Thyroid gland (tissue), 4 donors: ENCODE measurements around the gene UBXN2A. TPM values are rescaled to one million over a fixed set of nuclear protein-coding genes. Genes with fewer than 3 reads are reported as not detected.

Experiments
- DNase-seq, 2 donors: peaks; one replicate each; pipeline ENCODE4 v3.0.0-alpha.2; 2019
- H3K27ac ChIP-seq, 3 donors: fragments of 200-600 bp; sonication (generic); 1 replicate in 2 of 3; 2 replicates in 1 of 3; pipeline ENCODE4 v1.5.1; 2016 to 2019; ENCODE audit warnings: mild to moderate bottlenecking in 1 of 3, moderate library complexity in 1 of 3
- H3K27me3 ChIP-seq: fragments of 200-600 bp; sonication (generic); one replicate; pipeline ENCODE4 v1.5.1; 2019
- H3K36me3 ChIP-seq, 2 donors: fragments of 200-600 bp; sonication (generic); one replicate each; pipeline ENCODE4 v1.5.1; 2016 to 2019
- H3K4me1 ChIP-seq, 2 donors: fragments of 200-600 bp; sonication (generic); one replicate each; pipeline ENCODE4 v1.5.1; 2017 to 2019
- H3K4me3 ChIP-seq, 3 donors: fragments of 200-600 bp; sonication (generic); replicated peaks in 1 of 3; 1 replicate in 2 of 3; 2 replicates in 1 of 3; pipeline ENCODE4 v1.5.1; 2016; ENCODE audit warnings: mild to moderate bottlenecking in 1 of 3
- H3K9me3 ChIP-seq: fragments of 200-600 bp; sonication (generic); one replicate; pipeline ENCODE4 v1.5.1; 2017
- POLR2A ChIP-seq, 2 donors: fragments of 450-650 bp; IDR thresholded peaks; one replicate each; pipeline ENCODE4 v1.6.1; 2017; ENCODE audit warnings: antibody characterized with exemption in 2 of 2, mild to moderate bottlenecking in 2 of 2, moderate library complexity in 1 of 2
- WGBS, 2 donors: methylation state at CpG; one replicate each; pipeline ENCODE4 v1.1.5; 2017; 5-methylcytosine and 5-hydroxymethylcytosine counted together
- intact Hi-C: fragments of 100-400 bp; cut with DNase I; formaldehyde crosslinking; loops from one replicate; pipeline ENCODE4 v1.15.1; 2023
- total RNA-seq, 4 donors: library from RNA; depleted of rRNA; stranded (reverse); fragments of >200 nt; gene quantifications; one replicate each; pipeline ENCODE4 v1.2.3, GENCODE V29; 2016
- TF ChIP-seq, protein P1 (sequence below), 6 experiments: fragments of 200-600 bp in 3 of 6; fragments of 450-650 bp in 3 of 6; sonication (generic) in 3 of 6; IDR thresholded peaks; one replicate each; pipeline ENCODE4 v1.5.1; 2016 to 2019; ENCODE audit warnings: antibody characterized with exemption in 6 of 6, mild to moderate bottlenecking in 2 of 6, inconsistent platforms in 1 of 6, moderate library complexity in 1 of 6

UBXN2A gene
- total RNA-seq, 4 donors from 2014 or later = 10.7 to 14.9 (median 13.7) TPM

DNA sequence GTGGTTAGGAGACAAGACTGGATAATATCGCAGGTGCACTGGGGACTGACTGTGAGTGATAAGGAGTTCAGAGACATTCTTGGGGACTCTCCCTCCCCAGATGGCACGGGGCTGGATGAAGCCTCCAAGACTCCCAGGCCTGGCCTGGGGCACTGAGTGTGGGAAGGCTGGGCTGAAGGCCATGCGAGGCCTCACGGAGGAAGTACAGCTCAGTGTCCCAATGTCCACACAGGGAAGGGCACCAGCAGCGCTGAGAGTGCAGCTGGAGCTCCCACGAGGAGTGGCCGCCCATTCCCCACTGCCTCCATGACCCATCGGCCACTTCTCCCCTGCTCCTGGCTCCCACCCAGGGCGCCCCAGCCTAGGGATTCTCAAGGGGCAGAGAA is 76.1 kb downstream of the UBXN2A start:
- intact Hi-C loops = no loop called here
- TF ChIP-seq POLR2A (IDR thresholded peaks at IDR 0.05) = no peak
- TF ChIP-seq, protein P1, sequence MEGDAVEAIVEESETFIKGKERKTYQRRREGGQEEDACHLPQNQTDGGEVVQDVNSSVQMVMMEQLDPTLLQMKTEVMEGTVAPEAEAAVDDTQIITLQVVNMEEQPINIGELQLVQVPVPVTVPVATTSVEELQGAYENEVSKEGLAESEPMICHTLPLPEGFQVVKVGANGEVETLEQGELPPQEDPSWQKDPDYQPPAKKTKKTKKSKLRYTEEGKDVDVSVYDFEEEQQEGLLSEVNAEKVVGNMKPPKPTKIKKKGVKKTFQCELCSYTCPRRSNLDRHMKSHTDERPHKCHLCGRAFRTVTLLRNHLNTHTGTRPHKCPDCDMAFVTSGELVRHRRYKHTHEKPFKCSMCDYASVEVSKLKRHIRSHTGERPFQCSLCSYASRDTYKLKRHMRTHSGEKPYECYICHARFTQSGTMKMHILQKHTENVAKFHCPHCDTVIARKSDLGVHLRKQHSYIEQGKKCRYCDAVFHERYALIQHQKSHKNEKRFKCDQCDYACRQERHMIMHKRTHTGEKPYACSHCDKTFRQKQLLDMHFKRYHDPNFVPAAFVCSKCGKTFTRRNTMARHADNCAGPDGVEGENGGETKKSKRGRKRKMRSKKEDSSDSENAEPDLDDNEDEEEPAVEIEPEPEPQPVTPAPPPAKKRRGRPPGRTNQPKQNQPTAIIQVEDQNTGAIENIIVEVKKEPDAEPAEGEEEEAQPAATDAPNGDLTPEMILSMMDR (IDR thresholded peaks at IDR 0.05) = no peak
- no peaks in the 10 kb centered on the region for H3K36me3 ChIP-seq
- H3K4me3 ChIP-seq = no peak overlapping the region
- no peak for DNase-seq
- 87 to 88% methylated on average over 6 to 8 of the region's 9 CpGs for WGBS, 2 donors
- no peak overlapping the region for H3K27ac ChIP-seq
- H3K4me1 ChIP-seq = no peaks in the 10 kb centered on the region
- H3K9me3 ChIP-seq = no peaks in the 10 kb centered on the region
- H3K27me3 ChIP-seq = no peaks in the 10 kb centered on the region

DNA sequence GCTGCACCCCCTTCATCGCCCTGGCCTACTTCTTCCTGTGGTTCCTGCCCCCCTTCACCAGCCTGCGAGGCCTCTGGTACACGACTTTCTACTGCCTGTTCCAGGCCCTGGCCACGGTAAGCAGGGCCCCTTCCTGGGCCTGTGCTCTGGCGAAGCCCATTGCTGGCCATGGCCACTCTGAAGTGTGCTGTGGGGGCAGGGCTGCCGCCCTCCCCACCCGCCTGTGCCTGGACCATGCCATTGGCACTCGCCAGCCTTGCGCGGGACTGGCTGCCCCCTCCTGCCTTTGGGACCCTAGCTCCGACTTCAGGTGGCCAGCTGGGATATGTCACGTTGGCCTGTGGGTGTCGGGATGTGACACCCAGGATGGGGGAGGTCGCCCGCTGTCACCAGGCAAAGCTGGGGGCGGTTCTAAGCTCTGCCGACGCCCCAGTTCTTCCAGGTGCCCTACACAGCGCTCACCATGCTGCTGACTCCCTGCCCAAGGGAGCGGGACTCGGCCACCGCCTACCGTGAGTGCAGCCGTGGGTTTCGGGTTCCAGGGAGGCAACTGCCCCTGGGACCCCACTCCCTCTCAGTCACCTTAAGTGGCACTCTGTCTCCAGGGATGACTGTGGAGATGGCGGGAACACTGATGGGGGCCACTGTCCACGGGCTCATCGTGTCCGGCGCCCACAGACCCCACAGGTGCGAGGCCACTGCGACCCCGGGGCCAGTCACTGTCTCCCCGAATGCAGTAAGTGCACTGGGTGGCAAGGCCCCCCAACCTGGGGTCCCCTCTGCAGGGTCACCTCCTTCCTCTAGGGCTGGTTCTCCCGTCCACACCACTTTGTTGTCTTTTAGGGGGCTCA is 76.8 kb downstream of the UBXN2A start:
- H3K36me3 ChIP-seq = no peaks in the 10 kb centered on the region
- no peak overlapping the region for H3K4me3 ChIP-seq
- no peaks in the 10 kb centered on the region for H3K27me3 ChIP-seq
- no peaks in the 10 kb centered on the region for H3K9me3 ChIP-seq
- no peak for DNase-seq
- no peaks in the 10 kb centered on the region for H3K4me1 ChIP-seq
- H3K27ac ChIP-seq = no peak overlapping the region
- WGBS, 2 donors = 93 to 96% methylated on average over 14 to 21 of the region's 35 CpGs
- TF ChIP-seq, protein P1 (IDR thresholded peaks at IDR 0.05) = no peak
- no peak for TF ChIP-seq POLR2A (IDR thresholded peaks at IDR 0.05)
- intact Hi-C loops = no loop called here

DNA sequence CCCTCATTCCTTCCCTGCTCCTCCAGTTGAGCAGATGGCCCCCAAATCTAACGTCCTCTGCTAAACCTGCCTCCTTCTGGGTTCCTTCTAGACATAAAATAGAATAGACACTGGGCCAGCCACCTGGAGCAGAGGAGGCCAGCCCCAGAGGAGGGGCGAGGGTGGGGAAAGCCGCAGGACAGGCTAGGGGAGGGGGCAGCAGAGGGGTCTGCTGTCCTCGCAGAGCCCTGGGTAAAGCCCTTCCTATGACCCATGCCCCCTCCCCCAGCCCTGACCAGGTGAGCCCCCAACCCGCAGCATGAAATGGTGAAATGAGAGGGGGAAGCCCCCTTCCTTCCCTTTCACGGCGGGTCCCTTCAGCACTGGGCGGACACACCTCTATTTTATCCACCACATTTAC is 77.4 kb downstream of the UBXN2A start:
- intact Hi-C loops = no loop called here
- Histone ChIP-seq H3K9me3 (no peaks in the 10 kb centered on the region), H3K4me3 (no peak overlapping the region), H3K27ac (no peak overlapping the region), H3K27me3 (no peaks in the 10 kb centered on the region), H3K4me1 (no peaks in the 10 kb centered on the region), H3K36me3 (no peaks in the 10 kb centered on the region)
- no peak for DNase-seq
- WGBS, 2 donors = 84 to 87% methylated on average over 6 to 8 of the region's 8 CpGs
- no peak for TF ChIP-seq POLR2A (IDR thresholded peaks at IDR 0.05)
- TF ChIP-seq, protein P1 (IDR thresholded peaks at IDR 0.05) = no peak

DNA sequence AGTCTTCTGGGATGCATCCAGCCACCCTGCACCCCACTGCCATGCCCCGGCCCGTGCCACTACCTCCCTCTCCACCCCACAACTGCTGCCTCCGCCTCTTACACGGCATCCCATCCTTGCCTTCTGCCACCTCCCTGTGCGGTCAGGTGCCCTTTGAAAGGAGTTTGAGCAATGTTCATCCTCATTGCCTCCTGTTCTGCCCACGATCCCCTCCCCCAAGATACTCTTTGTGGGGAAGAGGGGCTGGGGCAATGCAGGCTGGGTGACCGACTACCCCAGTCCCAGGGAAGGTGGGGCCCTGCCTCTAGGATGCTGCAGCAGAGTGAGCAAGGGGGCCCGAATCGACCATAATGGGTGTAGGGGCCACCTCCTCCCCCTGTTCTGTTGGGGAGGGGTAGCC is 78.0 kb downstream of the UBXN2A start:
- H3K27me3 ChIP-seq = no peaks in the 10 kb centered on the region
- no peaks in the 10 kb centered on the region for H3K4me1 ChIP-seq
- DNase-seq = no peak
- H3K36me3 ChIP-seq = no peaks in the 10 kb centered on the region
- no peak for TF ChIP-seq POLR2A (IDR thresholded peaks at IDR 0.05)
- TF ChIP-seq, protein P1 (IDR thresholded peaks at IDR 0.05) = no peak
- H3K27ac ChIP-seq = no peak overlapping the region
- no peaks in the 10 kb centered on the region for H3K9me3 ChIP-seq
- intact Hi-C loops = no loop called here
- no peak overlapping the region for H3K4me3 ChIP-seq
- WGBS, 2 donors = 85 to 86% methylated on average over 9 of the region's 9 CpGs

DNA sequence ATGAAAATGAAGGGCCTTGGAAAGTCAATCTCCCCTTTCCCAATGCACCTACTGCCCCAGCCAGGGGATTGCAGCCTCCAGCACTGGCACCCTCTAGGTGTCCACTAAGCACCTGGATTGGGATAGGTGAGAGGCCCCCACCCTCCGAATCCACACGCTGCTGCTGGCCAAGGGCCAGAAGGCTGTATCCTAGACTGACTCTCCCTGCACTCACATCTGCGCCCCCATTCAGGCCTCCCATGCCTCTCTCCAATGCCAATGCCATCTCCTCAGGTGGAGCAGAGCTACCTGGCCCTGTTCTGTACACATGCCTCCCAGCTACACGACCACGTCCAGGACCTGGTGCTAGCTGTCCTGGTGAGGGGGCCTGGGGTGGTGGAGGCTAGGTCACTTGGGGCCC is 79.5 kb downstream of the UBXN2A start:
- Histone ChIP-seq H3K36me3 (no peaks in the 10 kb centered on the region), H3K4me1 (no peaks in the 10 kb centered on the region), H3K27me3 (no peaks in the 10 kb centered on the region), H3K4me3 (no peak overlapping the region), H3K27ac (no peak overlapping the region), H3K9me3 (no peaks in the 10 kb centered on the region)
- WGBS, 2 donors = 65 to 85% methylated on average over 3 to 5 of the region's 5 CpGs
- intact Hi-C loops = no loop called here
- TF ChIP-seq, protein P1 (IDR thresholded peaks at IDR 0.05) = no peak
- no peak for TF ChIP-seq POLR2A (IDR thresholded peaks at IDR 0.05)
- DNase-seq = no peak
